ENCODE measurements around the gene RNF11.
A peak's percentile ranks its signal among the peaks of the same experiment; 100 is the strongest.
"Not testable (repeated sequence)": the region's sequence is repeated elsewhere in the genome, so short reads cannot be mapped to it uniquely, and the experiment has no call there.

Gene RNF11, protein sequence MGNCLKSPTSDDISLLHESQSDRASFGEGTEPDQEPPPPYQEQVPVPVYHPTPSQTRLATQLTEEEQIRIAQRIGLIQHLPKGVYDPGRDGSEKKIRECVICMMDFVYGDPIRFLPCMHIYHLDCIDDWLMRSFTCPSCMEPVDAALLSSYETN

DNA sequence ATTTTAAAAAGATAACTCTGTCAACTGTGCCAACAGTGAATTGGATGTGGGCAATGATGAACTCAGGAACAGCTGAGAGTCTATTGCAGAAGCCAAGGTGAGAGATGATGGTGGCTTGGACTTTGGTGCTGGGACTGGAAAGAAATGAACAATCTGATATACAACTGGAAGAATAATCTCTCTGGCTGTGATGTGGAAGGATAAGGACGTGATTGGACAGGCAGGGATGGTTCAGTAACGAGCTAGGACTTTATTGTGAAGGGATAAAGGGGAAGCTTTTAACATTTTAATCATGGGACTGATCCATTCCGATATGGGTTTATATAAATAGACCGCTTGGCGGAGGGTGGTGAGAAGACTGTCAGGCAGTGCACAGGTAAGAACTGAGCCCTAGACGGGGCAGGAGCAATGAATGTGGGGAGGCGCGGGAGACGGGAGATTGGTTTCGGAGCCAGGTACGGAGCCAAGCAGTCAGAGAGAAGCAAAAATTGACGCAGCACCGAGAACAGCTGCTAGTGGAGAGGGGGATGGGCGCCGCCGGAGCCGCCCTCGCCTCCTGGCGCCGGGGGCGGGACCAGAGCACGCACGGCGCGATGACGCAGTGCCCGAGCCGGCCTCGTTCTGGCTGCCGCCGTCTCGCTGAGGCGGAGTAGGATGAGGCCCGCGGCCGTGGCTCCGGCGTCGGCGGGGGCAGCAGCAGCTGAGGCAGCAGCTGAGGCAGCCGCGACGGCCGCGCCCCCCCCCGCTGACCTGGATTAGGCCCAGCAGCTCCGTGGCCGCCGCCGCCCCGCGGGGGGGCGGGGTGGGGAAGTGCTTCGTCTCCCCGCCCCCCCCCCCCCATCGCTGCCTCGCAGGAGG lies at the start of gene RNF11:
TSS of gene RNF11 (plus strand) at position 601 of the 858 bp plus-strand sequence. CDS start 484 bp downstream, outside the sequence.
- peak; percentile 86 for DNase-seq (ENCODE audit: low spot score)

DNA sequence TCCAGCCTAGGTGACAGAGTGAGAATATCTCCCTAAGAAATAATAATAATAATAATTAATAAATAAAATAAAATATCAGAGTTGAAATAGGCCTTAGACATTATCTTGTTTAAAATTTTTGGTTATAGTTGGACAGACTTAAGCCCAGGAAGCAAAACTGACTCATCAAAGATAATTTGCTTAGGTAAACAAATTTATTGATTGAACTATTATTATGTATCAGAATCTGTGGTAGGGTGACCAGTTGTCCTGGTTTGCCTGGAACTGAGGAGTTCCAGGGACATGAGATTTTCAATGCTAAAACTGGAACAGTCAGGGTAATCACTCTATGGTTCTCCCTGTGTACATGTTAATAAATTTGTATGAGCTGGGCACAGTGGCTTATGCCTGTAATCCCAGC lies 47.8 kb upstream of the RNF11 start:
- no peak for DNase-seq (ENCODE audit: low spot score)

GRCh38 chr1:51189421-51190073 lies 46.5 kb upstream of the RNF11 start:
- peak; percentile 58 for DNase-seq (ENCODE audit: low spot score)

DNA sequence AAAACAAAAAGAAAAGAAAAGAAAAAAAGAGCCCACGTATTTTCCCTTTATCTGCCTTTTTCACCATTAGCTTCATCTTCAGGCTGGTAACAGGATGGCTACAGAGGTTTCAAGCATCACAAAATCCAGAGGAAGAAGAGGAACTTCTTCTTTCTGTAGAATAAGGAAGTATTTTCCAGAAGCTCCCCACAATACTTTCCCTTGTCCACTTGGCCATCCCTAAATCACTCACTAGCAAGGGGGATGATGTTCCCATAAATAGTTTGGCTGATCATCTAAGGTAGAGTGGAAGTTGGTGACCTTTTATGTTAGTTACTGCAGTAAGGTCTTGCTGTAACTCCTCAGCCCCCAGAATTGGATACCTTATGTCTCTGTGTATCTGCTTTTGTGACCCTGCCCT lies 45.1 kb upstream of the RNF11 start:
- no peak for DNase-seq (ENCODE audit: low spot score)

GRCh38 chr1:51192213-51192843 lies 43.7 kb upstream of the RNF11 start:
- peak; percentile 36 for DNase-seq (ENCODE audit: low spot score)

GRCh38 chr1:51193564-51193963 lies 42.5 kb upstream of the RNF11 start:
- DNase-seq (ENCODE audit: low spot score): no peak

- no peak for DNase-seq (ENCODE audit: low spot score)
These were observed 32.8 kb upstream of the RNF11 start for GRCh38 chr1:51203121-51203873.

DNA sequence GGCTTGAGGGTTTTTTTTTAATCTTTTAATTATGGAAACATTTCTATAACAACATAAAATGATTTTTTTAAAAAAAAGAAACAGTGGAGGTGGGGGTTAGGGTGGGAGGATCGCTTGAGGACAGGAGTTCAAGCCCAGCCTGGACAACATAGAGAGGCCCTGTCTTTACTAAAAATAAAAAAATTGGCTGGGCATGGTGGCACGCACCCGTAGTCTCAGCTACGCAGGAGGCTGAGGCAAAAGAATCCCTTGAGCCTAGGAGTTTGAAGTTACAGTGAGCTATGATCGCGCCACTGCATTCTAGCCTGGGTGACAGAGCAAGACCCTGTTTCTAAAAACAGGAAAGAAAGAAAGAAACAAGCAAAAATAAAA lies 32.2 kb upstream of the RNF11 start:
- DNase-seq (ENCODE audit: low spot score): no peak

GRCh38 chr1:51210055-51210454 lies 26.0 kb upstream of the RNF11 start:
- DNase-seq (ENCODE audit: low spot score): no peak

DNA sequence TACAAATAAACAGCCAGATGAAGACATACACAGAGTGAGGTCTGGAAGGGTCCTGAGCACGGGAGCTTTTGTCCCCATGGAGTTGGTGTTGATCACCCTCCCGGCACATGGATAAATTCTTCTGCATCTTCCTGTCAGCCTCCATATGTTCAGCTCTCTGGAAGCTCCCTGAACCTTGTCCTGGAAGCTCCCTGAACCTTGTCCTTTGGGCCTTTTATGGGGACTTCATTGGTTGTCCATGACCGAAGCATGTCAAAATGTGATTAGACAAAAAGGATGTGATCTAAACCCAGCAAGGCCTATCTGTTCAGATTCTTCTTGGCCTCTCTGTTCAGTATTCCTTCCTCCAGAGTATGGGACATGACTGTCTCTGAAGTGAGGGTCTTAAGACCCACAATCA lies 25.4 kb upstream of the RNF11 start:
- DNase-seq (ENCODE audit: low spot score): no peak

- DNase-seq (ENCODE audit: low spot score): no peak
These were observed 21.4 kb upstream of the RNF11 start for GRCh38 chr1:51214615-51215131.

DNA sequence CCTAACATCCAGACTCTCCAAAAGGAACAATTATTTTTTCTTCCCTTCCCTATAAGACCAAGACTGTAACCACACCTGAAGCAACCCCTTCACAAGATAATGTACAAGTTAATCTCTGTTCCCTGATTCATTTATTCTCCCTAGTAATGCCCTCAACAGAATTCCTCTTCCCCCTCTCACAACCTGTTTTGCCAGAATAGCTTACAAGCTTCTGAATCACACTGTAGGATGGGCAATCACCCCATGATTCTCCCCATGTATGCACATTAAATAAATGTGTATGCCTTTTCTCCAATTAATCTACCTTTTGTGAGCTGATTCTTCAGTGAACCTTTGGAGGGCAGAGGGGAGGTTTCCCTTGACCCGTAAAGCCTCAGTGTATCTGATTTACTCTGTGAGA lies 20.9 kb upstream of the RNF11 start:
- no peak for DNase-seq (ENCODE audit: low spot score)

DNA sequence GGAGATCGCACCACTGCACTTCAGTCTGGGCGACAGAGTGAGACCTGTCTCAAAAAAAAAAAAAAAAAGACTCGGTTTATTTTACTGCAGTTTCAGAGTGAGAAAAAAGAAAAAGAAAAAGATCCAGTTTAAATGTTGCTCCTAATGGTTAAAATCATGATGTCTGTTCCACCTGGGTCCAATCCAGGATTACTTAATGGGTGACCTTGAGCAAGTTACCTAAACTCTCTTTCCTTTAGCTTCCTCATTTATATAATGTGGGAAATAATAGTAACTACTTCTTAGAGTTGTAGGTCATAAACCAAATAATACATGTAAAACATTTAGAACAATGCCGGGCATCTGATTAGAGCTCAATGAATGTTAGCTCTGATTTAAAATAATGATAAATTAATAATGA lies 19.4 kb upstream of the RNF11 start:
- no peak for DNase-seq (ENCODE audit: low spot score)

DNA sequence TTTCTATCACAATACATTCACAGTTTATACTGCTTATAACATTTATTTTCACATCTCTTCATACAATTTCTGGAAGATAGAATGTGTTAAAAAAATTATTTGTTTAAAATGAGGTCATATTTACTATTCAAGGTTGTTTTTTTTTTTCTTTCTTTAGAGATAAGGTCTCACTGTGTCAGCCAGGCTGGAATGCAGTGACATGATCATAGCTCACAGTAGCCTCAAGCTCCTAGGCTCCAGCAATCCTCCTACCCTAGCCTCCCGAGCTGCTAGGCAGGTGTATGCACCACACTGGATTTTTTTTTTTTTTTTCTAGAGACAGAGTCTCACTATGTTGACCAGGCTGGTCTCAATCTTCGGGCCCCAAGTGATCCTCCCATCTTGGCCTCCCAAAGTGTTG lies 19.0 kb upstream of the RNF11 start:
- DNase-seq (ENCODE audit: low spot score): no peak

GRCh38 chr1:51218570-51218969 lies 17.5 kb upstream of the RNF11 start:
- no peak for DNase-seq (ENCODE audit: low spot score)

DNA sequence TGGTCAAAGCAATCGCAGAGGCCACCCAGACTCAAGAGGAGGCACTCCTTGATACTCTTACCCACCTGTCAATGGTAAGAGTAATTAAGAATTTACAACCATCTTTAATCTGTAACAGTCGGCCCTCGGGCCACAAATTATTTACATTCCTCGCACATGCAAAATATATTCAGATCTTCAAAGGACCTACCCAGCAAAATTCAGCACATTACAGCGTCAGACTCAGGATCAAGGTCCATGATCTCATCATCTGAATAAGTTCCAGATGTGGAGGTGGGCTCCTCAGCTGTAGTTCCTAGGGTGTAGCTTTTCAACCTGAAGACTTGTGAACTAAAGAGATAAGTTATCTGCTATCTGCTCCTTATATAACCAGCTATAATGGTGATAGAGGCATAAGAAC lies 17.1 kb upstream of the RNF11 start:
- no peak for DNase-seq (ENCODE audit: low spot score)

- DNase-seq (ENCODE audit: low spot score): not testable (repeated sequence)
These were observed 14.5 kb upstream of the RNF11 start for GRCh38 chr1:51221529-51221928.

DNA sequence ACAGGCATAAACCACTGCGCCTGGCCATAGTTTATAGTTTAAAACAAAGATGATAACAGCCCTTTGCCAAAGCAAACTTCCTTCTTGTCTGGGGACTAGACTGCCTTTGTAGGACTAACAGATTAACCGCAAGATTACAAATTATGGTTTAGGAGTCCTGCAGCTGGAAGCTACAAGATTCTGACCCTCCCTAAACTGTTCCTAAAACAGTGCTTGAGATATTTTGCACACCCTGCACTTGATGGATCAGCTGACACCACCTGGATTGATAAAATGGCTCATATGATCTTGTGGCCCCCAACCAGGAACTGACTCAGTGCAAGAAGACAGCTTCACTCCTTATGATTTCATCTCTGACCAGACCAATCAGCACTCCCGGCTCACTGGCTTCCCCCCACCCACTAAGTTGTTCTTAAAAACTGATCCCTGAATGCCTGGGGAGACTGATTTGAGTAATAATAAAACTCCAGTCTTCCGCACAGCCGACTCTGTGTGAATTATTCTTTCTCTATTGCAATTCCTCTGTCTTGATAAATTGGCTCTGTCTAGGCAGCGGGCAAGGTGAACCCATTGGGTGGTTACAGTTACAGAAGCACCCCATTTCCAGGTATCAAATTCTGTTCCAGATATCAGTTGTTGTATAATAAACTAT lies 13.8 kb upstream of the RNF11 start:
- no peak for DNase-seq (ENCODE audit: low spot score)

- no peak for DNase-seq (ENCODE audit: low spot score)
These were observed 13.3 kb upstream of the RNF11 start for GRCh38 chr1:51222809-51223208.

- no peak for DNase-seq (ENCODE audit: low spot score)
These were observed 11.8 kb upstream of the RNF11 start for GRCh38 chr1:51224255-51224654.

DNA sequence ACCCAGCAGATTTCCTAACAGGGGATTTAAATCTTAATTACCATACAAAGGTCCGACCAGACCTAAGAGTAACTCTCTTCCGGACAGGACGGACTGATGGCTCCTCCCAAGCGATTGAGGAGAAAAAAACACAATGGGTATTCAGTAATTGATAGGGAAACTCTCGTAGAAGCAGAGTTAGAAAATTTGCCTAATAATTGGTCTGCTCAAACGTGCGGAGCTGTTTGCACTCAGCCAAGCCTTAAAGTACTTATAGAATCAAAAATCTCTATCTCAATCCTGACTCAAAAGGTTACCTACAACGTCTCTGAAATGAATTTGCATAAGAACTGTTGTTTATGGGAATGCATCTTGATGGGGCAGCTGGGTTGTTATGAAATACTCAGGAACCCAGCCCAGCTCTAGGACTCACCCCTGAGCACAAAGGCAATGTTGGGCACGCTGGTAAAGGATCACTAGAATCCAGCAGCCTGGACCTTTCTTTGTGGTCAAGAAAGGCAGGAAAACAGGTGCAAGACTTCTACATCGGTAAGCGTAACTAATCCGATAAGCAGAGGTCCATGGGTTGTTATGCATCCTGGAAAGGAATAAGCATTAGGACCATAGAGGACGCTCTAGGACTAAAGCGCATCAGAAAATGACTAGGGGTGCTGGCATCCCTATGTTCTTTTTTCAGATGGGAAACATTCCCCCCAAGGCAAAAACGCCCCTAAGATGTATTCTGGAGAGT lies 8.7 kb upstream of the RNF11 start:
- not testable (repeated sequence) for DNase-seq (ENCODE audit: low spot score)
